HepG2 (cell line): ENCODE data around the gene AP4M1. TPM values are rescaled to one million over a fixed set of nuclear protein-coding genes. Genes with fewer than 3 reads are reported as not detected.

Source experiments
- ATAD3A ChIP-seq: sonication (generic); formaldehyde crosslinking; IDR thresholded peaks from 2 replicates; pipeline ENCODE4 v1.4.0; 2020; ENCODE audit warnings: missing genetic modification reagents
- BHLHE40 ChIP-seq: IDR thresholded peaks from 2 replicates; pipeline ENCODE4 v1.6.1; 2011; ENCODE audit warnings: low read length, improper control_type of control experiment
- IRF2 ChIP-seq: IDR thresholded peaks from 2 replicates; pipeline ENCODE4 v1.6.1; 2018; ENCODE audit warnings: missing genetic modification reagents, missing compliant biosample characterization
- NR2F2 ChIP-seq: IDR thresholded peaks from 2 replicates; pipeline ENCODE4 v1.6.1; 2012; ENCODE audit warnings: low read depth, inconsistent platforms, borderline replicate concordance
- PAXIP1 ChIP-seq: sonication (generic); formaldehyde crosslinking; conservative IDR thresholded peaks from 2 replicates; pipeline ENCODE4 v1.4.0; 2020; ENCODE audit warnings: mild to moderate bottlenecking, missing genetic modification reagents, moderate library complexity
- PLRG1 ChIP-seq: fragments of 450-650 bp; conservative IDR thresholded peaks from 2 replicates; pipeline ENCODE4 v1.6.1; 2016
- RFXAP ChIP-seq: sonication (generic); formaldehyde crosslinking; IDR thresholded peaks from 2 replicates; pipeline ENCODE4 v1.4.0; 2020; ENCODE audit warnings: missing genetic modification reagents, borderline replicate concordance
- SUZ12 ChIP-seq: fragments of 150-350 bp; IDR thresholded peaks from 2 replicates; pipeline ENCODE4 v1.6.1; 2014; ENCODE audit warnings: low read depth, low read length
- WIZ ChIP-seq: sonication (generic); formaldehyde crosslinking; IDR thresholded peaks from 2 replicates; pipeline ENCODE4 v1.5.1; 2020; ENCODE audit warnings: mild to moderate bottlenecking, missing genetic modification reagents
- ZFP36L2 ChIP-seq: sonication (generic); formaldehyde crosslinking; IDR thresholded peaks from 2 replicates; pipeline ENCODE4 v1.4.0; 2020; ENCODE audit warnings: missing genetic modification reagents
- ZNF451 ChIP-seq: sonication (generic); formaldehyde crosslinking; IDR thresholded peaks from 2 replicates; pipeline ENCODE4 v1.5.0; 2020; ENCODE audit warnings: mild to moderate bottlenecking, missing genetic modification reagents
- ZNF543 ChIP-seq: sonication (generic); formaldehyde crosslinking; IDR thresholded peaks from 2 replicates; pipeline ENCODE4 v1.4.0; 2020; ENCODE audit warnings: mild to moderate bottlenecking, missing genetic modification reagents
- ZNF879 ChIP-seq: sonication (generic); formaldehyde crosslinking; IDR thresholded peaks from 2 replicates; pipeline ENCODE4 v1.8.1; 2023; ENCODE audit warnings: missing genetic modification reagents
- polyA plus RNA-seq, 8 experiments: library from polyadenylated mRNA; depleted of rRNA in 3 of 8; stranded (reverse) in 7 of 8; unstranded in 1 of 8; fragments of >200 nt; fragmentation: Illumina TruSeq in 4 of 8; extraction: Trizol in 4 of 8; gene quantifications; 2 replicates each; pipeline versions ENCODE4 v1.2.1 to v1.2.3, GENCODE V29; 2011 to 2016; ENCODE audit warnings: low read depth in 4 of 8, missing spikeins in 1 of 8, mixed read lengths in 1 of 8; ENCODE audit not compliant: insufficient read depth in 1 of 8
- total RNA-seq, 5 experiments: library from RNA; depleted of rRNA; stranded (reverse); fragments of >200 nt; fragmentation: Illumina TruSeq; extraction: Trizol; gene quantifications; 2 replicates each; pipeline ENCODE4 v1.2.3, GENCODE V29; 2016; ENCODE audit warnings: low read depth in 1 of 5

Gene AP4M1
- total and polyA plus RNA-seq, 2 of the 13 experiments (the other 11 are each of a cell fraction or from before 2014, with no cell fraction given): 6.3 to 9.7 TPM

- peak; percentile 76 for TF ChIP-seq PAXIP1 (CRISPR knock-in tag)
- TF ChIP-seq ATAD3A (CRISPR knock-in tag): no peak
- peak; percentile 61; the same call in 1 of the 2 replicates for TF ChIP-seq RFXAP (CRISPR knock-in tag)
- TF ChIP-seq IRF2 (CRISPR knock-in tag): peak; percentile 55; the same call in 1 of the 2 replicates
- TF ChIP-seq ZNF451 (CRISPR knock-in tag): no peak
- TF ChIP-seq NR2F2: no peak
- no peak for TF ChIP-seq PLRG1
- no peak for TF ChIP-seq WIZ (CRISPR knock-in tag)
- TF ChIP-seq ZNF879 (CRISPR knock-in tag): no peak
- TF ChIP-seq SUZ12: no peak
- TF ChIP-seq ZNF543: 0 out of 2 replicates have a peak, but pooled peaks have one; percentile 18
- no peak for TF ChIP-seq ZFP36L2
- peak; percentile 85 for TF ChIP-seq BHLHE40
Measured at GRCh38 chr7:100122067-100122466, 20.6 kb downstream of the AP4M1 start (continued).
